Measurements from ENCODE around the gene CRLF2. TPM values are rescaled to one million over a fixed set of nuclear protein-coding genes. Genes with fewer than 3 reads are reported as not detected.
"Not testable (repeated sequence)": the region's sequence is repeated elsewhere in the genome, so short reads cannot be mapped to it uniquely, and the experiment has no call there.

Gene CRLF2
- total RNA-seq, 1 experiment from 2014 or later: not detected

DNA sequence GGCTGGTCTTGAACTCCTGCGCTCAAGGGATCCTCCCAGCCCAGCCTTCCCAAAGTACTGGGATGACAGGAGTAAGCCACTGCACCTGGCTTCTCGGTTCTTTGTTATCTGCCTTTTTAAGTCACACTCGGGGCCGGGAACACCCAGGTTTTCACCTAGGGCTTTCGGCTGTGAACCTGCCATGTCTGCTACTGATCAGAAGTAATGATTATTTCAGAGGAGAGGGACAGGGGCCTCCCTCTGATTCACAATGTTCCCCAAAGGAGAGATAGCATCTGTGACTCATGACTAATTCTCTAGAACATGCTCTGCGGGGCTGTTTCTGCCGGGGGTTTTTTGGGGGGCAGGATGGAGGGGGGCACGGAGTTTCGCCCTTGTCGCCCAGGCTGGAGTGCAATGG lies 26.9 kb downstream of the CRLF2 start:
- H3K9me3 Mint-ChIP-seq (ENCODE audit: unreplicated experiment): no peaks in the 10 kb centered on the region
- TF ChIP-seq CTCF (IDR thresholded peaks at IDR 0.05; ENCODE audit: unreplicated experiment): no peak
- H3K27me3 Mint-ChIP-seq (ENCODE audit: insufficient read depth, unreplicated experiment): no peaks in the 10 kb centered on the region
- H3K4me3 Mint-ChIP-seq (ENCODE audit: unreplicated experiment): no peak overlapping the region
- H3K4me1 Mint-ChIP-seq (ENCODE audit: insufficient read depth, unreplicated experiment): no peaks in the 10 kb centered on the region
- CTCF ChIA-PET: no interaction called here
- intact Hi-C loops (cut with micrococcal nuclease): no loop called here
- no peak for DNase-seq (ENCODE audit: unreplicated experiment)
- no TSS peak for BruUV-seq (replicated peaks)
- H3K36me3 Mint-ChIP-seq (ENCODE audit: insufficient read depth, unreplicated experiment): no peaks in the 10 kb centered on the region
- POLR2A ChIA-PET: no interaction called here
- no peak overlapping the region for H3K27ac Mint-ChIP-seq (ENCODE audit: low read depth, unreplicated experiment)

- no peak overlapping the region for H3K4me3 Mint-ChIP-seq (ENCODE audit: unreplicated experiment)
- intact Hi-C loops (cut with micrococcal nuclease): no loop called here
- H3K4me1 Mint-ChIP-seq (ENCODE audit: insufficient read depth, unreplicated experiment): no peaks in the 10 kb centered on the region
- H3K9me3 Mint-ChIP-seq (ENCODE audit: unreplicated experiment): no peaks in the 10 kb centered on the region
- H3K27me3 Mint-ChIP-seq (ENCODE audit: insufficient read depth, unreplicated experiment): no peaks in the 10 kb centered on the region
- H3K27ac Mint-ChIP-seq (ENCODE audit: low read depth, unreplicated experiment): no peak overlapping the region
- DNase-seq (ENCODE audit: unreplicated experiment): no peak
- BruUV-seq (replicated peaks): no TSS peak
- no peaks in the 10 kb centered on the region for H3K36me3 Mint-ChIP-seq (ENCODE audit: insufficient read depth, unreplicated experiment)
- CTCF ChIA-PET: no interaction called here
- POLR2A ChIA-PET: no interaction called here
- TF ChIP-seq CTCF (IDR thresholded peaks at IDR 0.05; ENCODE audit: unreplicated experiment): no peak
Observed at GRCh38 chrX:1182211-1182610, 30.2 kb downstream of the CRLF2 start.

GRCh38 chrX:1181661-1182060 lies 30.8 kb downstream of the CRLF2 start:
- intact Hi-C loops (cut with micrococcal nuclease); H3K27ac Mint-ChIP-seq (ENCODE audit: low read depth, unreplicated experiment); H3K4me3 Mint-ChIP-seq (ENCODE audit: unreplicated experiment); DNase-seq (ENCODE audit: unreplicated experiment); POLR2A ChIA-PET; H3K4me1 Mint-ChIP-seq (ENCODE audit: insufficient read depth, unreplicated experiment); H3K27me3 Mint-ChIP-seq (ENCODE audit: insufficient read depth, unreplicated experiment); H3K9me3 Mint-ChIP-seq (ENCODE audit: unreplicated experiment); H3K36me3 Mint-ChIP-seq (ENCODE audit: insufficient read depth, unreplicated experiment); CTCF ChIA-PET; BruUV-seq (replicated peaks): not testable (repeated sequence)

GRCh38 chrX:1181170-1181569 lies 31.3 kb downstream of the CRLF2 start:
- no TSS peak for BruUV-seq (replicated peaks)
- H3K9me3 Mint-ChIP-seq (ENCODE audit: unreplicated experiment): no peaks in the 10 kb centered on the region

More at GRCh38 chrX:1181170-1181569, 31.3 kb downstream of the CRLF2 start:
- H3K27me3 Mint-ChIP-seq (ENCODE audit: insufficient read depth, unreplicated experiment): no peaks in the 10 kb centered on the region
- no peaks in the 10 kb centered on the region for H3K36me3 Mint-ChIP-seq (ENCODE audit: insufficient read depth, unreplicated experiment)
- CTCF ChIA-PET: no interaction called here
- H3K4me3 Mint-ChIP-seq (ENCODE audit: unreplicated experiment): no peak overlapping the region
- POLR2A ChIA-PET: no interaction called here
- no peak for TF ChIP-seq CTCF (IDR thresholded peaks at IDR 0.05; ENCODE audit: unreplicated experiment)
- H3K27ac Mint-ChIP-seq (ENCODE audit: low read depth, unreplicated experiment): no peak overlapping the region
- no peak for DNase-seq (ENCODE audit: unreplicated experiment)
- H3K4me1 Mint-ChIP-seq (ENCODE audit: insufficient read depth, unreplicated experiment): no peaks in the 10 kb centered on the region
- intact Hi-C loops (cut with micrococcal nuclease): no loop called here

All from MCF 10A (cell line).